SK-N-SH treated with all-trans-retinoic acid at 6 μM for 48 hours (cell line): Measurements from ENCODE around the gene GP1BB.

ENCODE experiments used
- TCF4 ChIP-seq: fragments of 250-450 bp; sonication (Bioruptor Pico); IDR thresholded peaks from 2 replicates; pipeline ENCODE4 v1.8.0; 2021; ENCODE audit warnings: mild to moderate bottlenecking, moderate library complexity, borderline replicate concordance
- TF ChIP-seq, protein P1 (sequence below): fragments of 250-450 bp; sonication (Bioruptor Pico); IDR thresholded peaks from 2 replicates; pipeline ENCODE4 v1.5.0; 2020; ENCODE audit warnings: mild to moderate bottlenecking, moderate library complexity

GP1BB gene

DNA sequence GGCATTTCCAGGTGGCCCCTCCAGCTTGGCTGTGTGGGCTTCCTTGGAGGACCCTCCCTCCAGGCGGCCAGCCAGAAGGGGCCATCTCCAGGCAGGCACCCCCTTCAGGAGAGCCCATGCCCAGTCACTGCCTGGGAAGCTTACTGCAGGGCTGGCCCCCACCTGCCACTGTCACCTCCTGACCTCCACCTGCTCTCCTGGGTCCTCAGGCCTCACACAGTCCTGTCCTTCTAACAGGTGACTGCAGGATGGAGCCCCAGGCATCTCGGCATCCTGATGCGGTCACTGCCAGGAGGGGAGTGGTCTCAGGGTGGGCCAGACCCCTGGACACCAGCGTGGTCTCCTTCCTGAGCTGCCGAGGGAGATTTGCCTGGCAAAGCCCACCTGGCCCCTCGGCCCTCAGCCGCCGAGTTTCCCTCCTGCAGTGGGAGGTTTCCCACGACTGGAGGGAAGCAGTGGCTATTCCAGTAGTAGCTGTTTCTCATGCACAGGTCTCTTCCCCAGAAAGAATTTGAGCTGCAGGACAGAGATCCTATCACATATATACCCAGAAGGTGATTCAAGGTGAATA, 50.2 kb downstream of the GP1BB start (continued):
- TF ChIP-seq, protein P1, sequence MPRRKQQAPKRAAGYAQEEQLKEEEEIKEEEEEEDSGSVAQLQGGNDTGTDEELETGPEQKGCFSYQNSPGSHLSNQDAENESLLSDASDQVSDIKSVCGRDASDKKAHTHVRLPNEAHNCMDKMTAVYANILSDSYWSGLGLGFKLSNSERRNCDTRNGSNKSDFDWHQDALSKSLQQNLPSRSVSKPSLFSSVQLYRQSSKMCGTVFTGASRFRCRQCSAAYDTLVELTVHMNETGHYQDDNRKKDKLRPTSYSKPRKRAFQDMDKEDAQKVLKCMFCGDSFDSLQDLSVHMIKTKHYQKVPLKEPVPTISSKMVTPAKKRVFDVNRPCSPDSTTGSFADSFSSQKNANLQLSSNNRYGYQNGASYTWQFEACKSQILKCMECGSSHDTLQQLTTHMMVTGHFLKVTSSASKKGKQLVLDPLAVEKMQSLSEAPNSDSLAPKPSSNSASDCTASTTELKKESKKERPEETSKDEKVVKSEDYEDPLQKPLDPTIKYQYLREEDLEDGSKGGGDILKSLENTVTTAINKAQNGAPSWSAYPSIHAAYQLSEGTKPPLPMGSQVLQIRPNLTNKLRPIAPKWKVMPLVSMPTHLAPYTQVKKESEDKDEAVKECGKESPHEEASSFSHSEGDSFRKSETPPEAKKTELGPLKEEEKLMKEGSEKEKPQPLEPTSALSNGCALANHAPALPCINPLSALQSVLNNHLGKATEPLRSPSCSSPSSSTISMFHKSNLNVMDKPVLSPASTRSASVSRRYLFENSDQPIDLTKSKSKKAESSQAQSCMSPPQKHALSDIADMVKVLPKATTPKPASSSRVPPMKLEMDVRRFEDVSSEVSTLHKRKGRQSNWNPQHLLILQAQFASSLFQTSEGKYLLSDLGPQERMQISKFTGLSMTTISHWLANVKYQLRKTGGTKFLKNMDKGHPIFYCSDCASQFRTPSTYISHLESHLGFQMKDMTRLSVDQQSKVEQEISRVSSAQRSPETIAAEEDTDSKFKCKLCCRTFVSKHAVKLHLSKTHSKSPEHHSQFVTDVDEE (CRISPR knock-in tag), result no peak
- TF ChIP-seq TCF4 (CRISPR knock-in tag), result no peak
- TF ChIP-seq, all 23 proteins: peak for 0
